Right lobe of liver (tissue), 4 donors: ENCODE measurements around the gene MFNG.

ENCODE experiments used
- CTCF ChIP-seq, 4 donors: fragments of 200-600 bp in 3 of 4; fragments of 450-650 bp in 1 of 4; IDR thresholded peaks; one replicate each; pipeline versions ENCODE4 v1.5.1 to v1.8.0; 2016 to 2022; ENCODE audit warnings: antibody characterized with exemption in 4 of 4, mild to moderate bottlenecking in 2 of 4
- POLR2A ChIP-seq: fragments of 450-650 bp; IDR thresholded peaks from one replicate; pipeline ENCODE4 v1.6.1; 2017; ENCODE audit warnings: antibody characterized with exemption, mild to moderate bottlenecking
- donor health status: DM: no; HTN: no; CAD: no.
- donor health status: DM: no; HTN: no; CAD: no.
- donor health status: DM: no; HTN: yes; CAD: no.

GRCh38 chr22:37442537-37442936 lies 43.6 kb downstream of the MFNG start:
- TF ChIP-seq CTCF (IDR thresholded peaks at IDR 0.05) (no peak), POLR2A (no peak)
